Measurements from ENCODE around the gene SYDE2. TPM values are rescaled to one million over a fixed set of nuclear protein-coding genes. Genes with fewer than 3 reads are reported as not detected.
A peak's percentile ranks its signal among the peaks of the same experiment; 100 is the strongest.
"Not testable (repeated sequence)": the region's sequence is repeated elsewhere in the genome, so short reads cannot be mapped to it uniquely, and the experiment has no call there.

Gene SYDE2
- total and polyA plus RNA-seq, 9 of the 15 experiments (the other 6 are each of a cell fraction or from before 2014, with no cell fraction given), result 0.39 to 8.7 (median 4.5) TPM

GRCh38 chr1:85200463-85201339 lies at the start of gene SYDE2 (continued):
- TF ChIP-seq POLR2H (tag; IDR thresholded peaks at IDR 0.05; ENCODE audit: low read depth) (0 out of 2 replicates have a peak, but pooled peaks have one; percentile 14), ZNF41 (CRISPR knock-in tag; conservative IDR thresholded peaks at IDR 0.05) (no peak), POLR2A (conservative IDR thresholded peaks at IDR 0.05) (peak; percentile 86), ELF4 (CRISPR knock-in tag; IDR thresholded peaks at IDR 0.05) (0 out of 2 replicates have a peak, but pooled peaks have one; percentile 34)

DNA sequence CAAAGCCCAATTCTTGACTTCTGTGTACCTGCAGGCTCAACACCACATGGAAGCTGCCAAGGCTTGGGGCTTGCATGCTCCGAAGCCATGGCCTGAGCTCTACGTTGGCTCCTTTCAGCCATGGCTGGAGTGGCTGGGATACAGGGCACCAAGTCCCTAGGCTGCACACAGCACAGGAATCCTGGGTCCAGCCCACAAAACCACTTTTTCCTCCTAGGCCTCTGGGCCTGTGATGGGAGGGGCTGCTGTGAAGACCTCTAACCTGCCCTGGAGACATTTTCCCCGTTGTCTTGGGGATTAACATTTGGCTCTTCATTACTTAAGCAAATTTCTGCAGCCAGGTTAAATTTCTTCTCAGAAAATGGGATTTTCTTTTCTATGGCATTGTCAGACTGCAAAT lies 48.2 kb upstream of the SYDE2 start:
- H3K9ac ChIP-seq (ENCODE audit: insufficient read depth in 1 of 2, low read depth in 2 of 2, low read length in 2 of 2); H3K4me3 ChIP-seq; H3K9me3 ChIP-seq (replicated peaks; ENCODE audit: control insufficient read depth, insufficient read depth, low read depth, low read length); H3K4me2 ChIP-seq (ENCODE audit: insufficient read depth, low read length); CTCF ChIA-PET (ENCODE audit: low intra/inter-chr PET ratio); H2AFZ ChIP-seq (ENCODE audit: low read depth, low read length); in situ Hi-C loops (cut with MboI); H3K9me1 ChIP-seq (ENCODE audit: control insufficient read depth, insufficient read depth, low read length); FAIRE-seq; ATAC-seq; DNase-seq (ENCODE audit: extremely low read depth in 1 of 4, low spot score in 3 of 4); BruUV-seq (replicated peaks); H4K20me1 ChIP-seq (replicated peaks; ENCODE audit: control insufficient read depth, insufficient read depth, low read length); intact Hi-C loops (cut with micrococcal nuclease); H3K79me2 ChIP-seq (ENCODE audit: control insufficient read depth, insufficient read depth, low read length); H3K27ac ChIP-seq (ENCODE audit: extremely low read depth, low read depth, low read length); H3K27me3 ChIP-seq (ENCODE audit: control insufficient read depth in 2 of 2, insufficient read depth in 2 of 2, low read length in 2 of 2): not testable (repeated sequence)
- POLR2A ChIA-PET, result interaction anchor here (1.2 to 1.8 kb wide), 2 partner anchors 9 to 10 kb away, joined by 4 to 5 read pairs; no protein-coding TSS in a partner anchor
- 42% methylated on average over 3 of the region's 3 CpGs for WGBS (ENCODE audit: insufficient coverage, low coverage, missing lambda C conversion rate)
- peak; percentile 70 for TF ChIP-seq ZFP36 (IDR thresholded peaks at IDR 0.05; ENCODE audit: low read depth, low read length, partially characterized antibody)
- TF ChIP-seq CBX1 (IDR thresholded peaks at IDR 0.05; ENCODE audit: low read depth), result 0 out of 2 replicates have a peak, but pooled peaks have one; percentile 46
- H3K36me3 ChIP-seq (ENCODE audit: control insufficient read depth, insufficient read depth, low read length), result peaks cover 26% of the 10 kb centered on the region
- peaks cover 0 to 16% of the 10 kb centered on the region in 2 experiments; a peak in 4 of 5 replicates for H3K4me1 ChIP-seq (replicated peaks in 1 of 2; ENCODE audit: control insufficient read depth in 2 of 2, insufficient read depth in 2 of 2, low read length in 2 of 2)
